Spleen (tissue), 7 donors: ENCODE data around the gene TBCC.
A peak's percentile ranks its signal among the peaks of the same experiment; 100 is the strongest.

Experiments used
- POLR2A ChIP-seq, 3 donors: fragments of 450-650 bp; IDR thresholded peaks; one replicate each; pipeline ENCODE4 v1.5.1; 2017; ENCODE audit warnings: antibody characterized with exemption in 3 of 3, mild to moderate bottlenecking in 1 of 3
- POLR2AphosphoS5 ChIP-seq, 3 donors: sonication (generic); formaldehyde crosslinking; IDR thresholded peaks; one replicate each; pipeline ENCODE4 v1.5.1; 2017; ENCODE audit warnings: antibody characterized with exemption in 3 of 3
- TF ChIP-seq, protein P1 (sequence below), 11 experiments: fragments of 200-600 bp in 7 of 11; fragments of 450-650 bp in 4 of 11; sonication (generic) in 4 of 11; IDR thresholded peaks in 8 of 11; conservative IDR thresholded peaks in 3 of 11; 1 replicate in 7 of 11; 2 replicates in 4 of 11; pipeline versions ENCODE4 v1.4.0 to v1.8.0; 2016 to 2021; ENCODE audit warnings: antibody characterized with exemption in 11 of 11, inconsistent platforms in 4 of 11, mild to moderate bottlenecking in 1 of 11
- donor health status: DM: no; HTN: no; CAD: no; lungs with moderate emphysema.
- donor health status: DM: no; HTN: no; CAD: no.
- donor health status: DM: no; HTN: no; CAD: no.

DNA sequence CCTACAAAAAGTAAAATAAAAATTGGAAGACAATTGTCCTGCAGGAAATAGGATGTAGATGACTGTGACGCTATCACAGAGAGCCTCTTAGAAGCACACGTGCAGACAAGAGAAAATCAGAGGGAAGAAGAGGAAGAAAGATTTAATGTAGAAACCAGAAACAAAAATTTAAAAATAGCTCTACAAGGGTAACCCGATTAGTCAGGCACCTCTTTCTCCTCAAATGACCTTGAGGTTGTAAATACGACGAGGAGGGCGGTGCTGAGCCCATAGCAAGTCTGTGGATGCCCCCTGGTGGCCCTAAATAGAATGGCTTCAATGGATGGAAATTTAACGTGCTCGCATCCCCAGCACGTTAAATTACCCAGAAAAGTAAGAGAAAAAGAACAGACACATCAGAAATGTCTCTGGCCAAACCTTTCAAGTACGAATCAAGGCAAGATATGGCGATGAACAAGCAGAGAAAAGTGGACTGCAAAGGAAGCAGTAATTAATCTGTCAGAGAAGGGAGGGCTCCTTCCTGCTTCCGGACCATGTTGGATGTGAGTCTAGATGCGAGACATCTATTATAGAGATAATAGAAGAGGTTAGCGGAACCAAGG, 19.3 kb downstream of the TBCC start:
- TF ChIP-seq, protein P1, sequence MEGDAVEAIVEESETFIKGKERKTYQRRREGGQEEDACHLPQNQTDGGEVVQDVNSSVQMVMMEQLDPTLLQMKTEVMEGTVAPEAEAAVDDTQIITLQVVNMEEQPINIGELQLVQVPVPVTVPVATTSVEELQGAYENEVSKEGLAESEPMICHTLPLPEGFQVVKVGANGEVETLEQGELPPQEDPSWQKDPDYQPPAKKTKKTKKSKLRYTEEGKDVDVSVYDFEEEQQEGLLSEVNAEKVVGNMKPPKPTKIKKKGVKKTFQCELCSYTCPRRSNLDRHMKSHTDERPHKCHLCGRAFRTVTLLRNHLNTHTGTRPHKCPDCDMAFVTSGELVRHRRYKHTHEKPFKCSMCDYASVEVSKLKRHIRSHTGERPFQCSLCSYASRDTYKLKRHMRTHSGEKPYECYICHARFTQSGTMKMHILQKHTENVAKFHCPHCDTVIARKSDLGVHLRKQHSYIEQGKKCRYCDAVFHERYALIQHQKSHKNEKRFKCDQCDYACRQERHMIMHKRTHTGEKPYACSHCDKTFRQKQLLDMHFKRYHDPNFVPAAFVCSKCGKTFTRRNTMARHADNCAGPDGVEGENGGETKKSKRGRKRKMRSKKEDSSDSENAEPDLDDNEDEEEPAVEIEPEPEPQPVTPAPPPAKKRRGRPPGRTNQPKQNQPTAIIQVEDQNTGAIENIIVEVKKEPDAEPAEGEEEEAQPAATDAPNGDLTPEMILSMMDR (IDR thresholded peaks at IDR 0.05 in 8 of 11, conservative IDR thresholded peaks at IDR 0.05 in 3 of 11), result peak; percentile 81 to 98 (median 92)
- TF ChIP-seq POLR2A (IDR thresholded peaks at IDR 0.05), result no peak
- peak in 1 of 3 donors; percentile 74 for TF ChIP-seq POLR2AphosphoS5 (IDR thresholded peaks at IDR 0.05)
